Measurements from ENCODE around the gene R3HDM2. TPM values are rescaled to one million over a fixed set of nuclear protein-coding genes. Genes with fewer than 3 reads are reported as not detected.
"Not testable (repeated sequence)": the region's sequence is repeated elsewhere in the genome, so short reads cannot be mapped to it uniquely, and the experiment has no call there.

R3HDM2 gene
- total RNA-seq, 1 experiment from 2014 or later: 64.0 TPM

GRCh38 chr12:57309420-57309819 is 121.4 kb downstream of the R3HDM2 start:
- POLR2A ChIA-PET (ENCODE audit: low non-redundant PET): interaction anchor here (0.6 kb wide), 1 partner anchor 49 kb away, joined by 15 read pairs; no protein-coding TSS in a partner anchor
- no peak for DNase-seq (ENCODE audit: low spot score)
- no peaks in the 10 kb centered on the region for H3K27me3 ChIP-seq (replicated peaks; ENCODE audit: insufficient read depth, low read depth, low read length, poor library complexity)
- H3K36me3 ChIP-seq (ENCODE audit: insufficient read depth, low read length, poor library complexity, severe bottlenecking): peaks cover 8% of the 10 kb centered on the region
- CTCF ChIA-PET: no interaction called here
- BruUV-seq (replicated peaks): TSS peak; percentile 28
- TF ChIP-seq EZH2 (IDR thresholded peaks at IDR 0.05; ENCODE audit: borderline replicate concordance, low read depth, low read length, poor library complexity, severe bottlenecking): no peak
- intact Hi-C loops (cut with micrococcal nuclease; ENCODE audit: unreplicated experiment): no loop called here
- H3K4me1 ChIP-seq (ENCODE audit: insufficient read depth, low read length, poor library complexity, severe bottlenecking): no peaks in the 10 kb centered on the region
- no peaks in the 10 kb centered on the region for H3K9me3 ChIP-seq (ENCODE audit: low read depth, low read length, poor library complexity, severe bottlenecking)
- no peak overlapping the region for H3K27ac ChIP-seq (ENCODE audit: low read depth, low read length, poor library complexity, severe bottlenecking)
- H3K4me3 ChIP-seq (ENCODE audit: low read depth, low read length, poor library complexity, severe bottlenecking): no peak overlapping the region

- ChIA-PET CTCF (no interaction called here), POLR2A (ENCODE audit: low non-redundant PET) (interaction anchor here (0.5 kb wide), 1 partner anchor 165 kb away, joined by 3 read pairs; no protein-coding TSS in a partner anchor)
These were observed 129.8 kb downstream of the R3HDM2 start for GRCh38 chr12:57300961-57301584.

GRCh38 chr12:57299514-57300016 is 131.3 kb downstream of the R3HDM2 start:
- no peak for DNase-seq (ENCODE audit: low spot score)
- Histone ChIP-seq H3K36me3 (ENCODE audit: insufficient read depth, low read length, poor library complexity, severe bottlenecking) (peaks cover 50% of the 10 kb centered on the region), H3K4me1 (ENCODE audit: insufficient read depth, low read length, poor library complexity, severe bottlenecking) (no peaks in the 10 kb centered on the region), H3K27me3 (replicated peaks; ENCODE audit: insufficient read depth, low read depth, low read length, poor library complexity) (no peaks in the 10 kb centered on the region), H3K27ac (ENCODE audit: low read depth, low read length, poor library complexity, severe bottlenecking) (no peak overlapping the region), H3K9me3 (ENCODE audit: low read depth, low read length, poor library complexity, severe bottlenecking) (no peaks in the 10 kb centered on the region), H3K4me3 (ENCODE audit: low read depth, low read length, poor library complexity, severe bottlenecking) (no peak overlapping the region)
- intact Hi-C loops (cut with micrococcal nuclease; ENCODE audit: unreplicated experiment): no loop called here
- TF ChIP-seq EZH2 (IDR thresholded peaks at IDR 0.05; ENCODE audit: borderline replicate concordance, low read depth, low read length, poor library complexity, severe bottlenecking) (no peak), CTCF (conservative IDR thresholded peaks at IDR 0.05; ENCODE audit: low read depth, low read length) (no peak)
- ChIA-PET POLR2A (ENCODE audit: low non-redundant PET) (no interaction called here), CTCF (no interaction called here)
- BruUV-seq (replicated peaks): no TSS peak

More at GRCh38 chr12:57300961-57301584, 129.8 kb downstream of the R3HDM2 start:
- H3K4me1 ChIP-seq (ENCODE audit: insufficient read depth, low read length, poor library complexity, severe bottlenecking): no peaks in the 10 kb centered on the region
- no peak overlapping the region for H3K27ac ChIP-seq (ENCODE audit: low read depth, low read length, poor library complexity, severe bottlenecking)
- intact Hi-C loops (cut with micrococcal nuclease; ENCODE audit: unreplicated experiment): no loop called here
- no peak overlapping the region for H3K4me3 ChIP-seq (ENCODE audit: low read depth, low read length, poor library complexity, severe bottlenecking)
- no TSS peak for BruUV-seq (replicated peaks)
- H3K9me3 ChIP-seq (ENCODE audit: low read depth, low read length, poor library complexity, severe bottlenecking): no peaks in the 10 kb centered on the region
- TF ChIP-seq EZH2 (IDR thresholded peaks at IDR 0.05; ENCODE audit: borderline replicate concordance, low read depth, low read length, poor library complexity, severe bottlenecking): no peak
- H3K36me3 ChIP-seq (ENCODE audit: insufficient read depth, low read length, poor library complexity, severe bottlenecking): peaks cover 37% of the 10 kb centered on the region
- no peak for DNase-seq (ENCODE audit: low spot score)
- no peaks in the 10 kb centered on the region for H3K27me3 ChIP-seq (replicated peaks; ENCODE audit: insufficient read depth, low read depth, low read length, poor library complexity)

- no peak for TF ChIP-seq EZH2 (IDR thresholded peaks at IDR 0.05; ENCODE audit: borderline replicate concordance, low read depth, low read length, poor library complexity, severe bottlenecking)
- no peak for TF ChIP-seq CTCF (conservative IDR thresholded peaks at IDR 0.05; ENCODE audit: low read depth, low read length)
- Histone ChIP-seq H3K9me3 (ENCODE audit: low read depth, low read length, poor library complexity, severe bottlenecking) (no peaks in the 10 kb centered on the region), H3K36me3 (ENCODE audit: insufficient read depth, low read length, poor library complexity, severe bottlenecking) (peaks cover 48% of the 10 kb centered on the region), H3K27me3 (replicated peaks; ENCODE audit: insufficient read depth, low read depth, low read length, poor library complexity) (no peaks in the 10 kb centered on the region), H3K4me1 (ENCODE audit: insufficient read depth, low read length, poor library complexity, severe bottlenecking) (no peaks in the 10 kb centered on the region), H3K27ac (ENCODE audit: low read depth, low read length, poor library complexity, severe bottlenecking) (no peak overlapping the region), H3K4me3 (ENCODE audit: low read depth, low read length, poor library complexity, severe bottlenecking) (no peak overlapping the region)
- intact Hi-C loops (cut with micrococcal nuclease; ENCODE audit: unreplicated experiment): no loop called here
- POLR2A ChIA-PET (ENCODE audit: low non-redundant PET): no interaction called here
- CTCF ChIA-PET: no interaction called here
- no TSS peak for BruUV-seq (replicated peaks)
- DNase-seq (ENCODE audit: low spot score): no peak
These were observed 134.6 kb downstream of the R3HDM2 start for GRCh38 chr12:57296291-57296690.

GRCh38 chr12:57282073-57282472 is 148.8 kb downstream of the R3HDM2 start:
- H3K36me3 ChIP-seq (ENCODE audit: insufficient read depth, low read length, poor library complexity, severe bottlenecking): peaks cover 26% of the 10 kb centered on the region
- DNase-seq (ENCODE audit: low spot score); H3K4me3 ChIP-seq (ENCODE audit: low read depth, low read length, poor library complexity, severe bottlenecking); POLR2A ChIA-PET (ENCODE audit: low non-redundant PET); H3K27ac ChIP-seq (ENCODE audit: low read depth, low read length, poor library complexity, severe bottlenecking); CTCF ChIA-PET; H3K9me3 ChIP-seq (ENCODE audit: low read depth, low read length, poor library complexity, severe bottlenecking); BruUV-seq (replicated peaks); intact Hi-C loops (cut with micrococcal nuclease; ENCODE audit: unreplicated experiment); H3K27me3 ChIP-seq (replicated peaks; ENCODE audit: insufficient read depth, low read depth, low read length, poor library complexity): not testable (repeated sequence)
- H3K4me1 ChIP-seq (ENCODE audit: insufficient read depth, low read length, poor library complexity, severe bottlenecking): peaks cover 10% of the 10 kb centered on the region

Data from A673 (cell line).